CD4-positive, alpha-beta T cell treated with Interferon gamma for 1 hour (primary cell): Measurements from ENCODE around the gene USP53.
"Not testable (repeated sequence)": the region's sequence is repeated elsewhere in the genome, so short reads cannot be mapped to it uniquely, and the experiment has no call there.

Source experiments
- DNase-seq: peaks from one replicate; pipeline ENCODE4 v3.0.0-alpha.2; 2020

The USP53 gene

GRCh38 chr4:119321921-119322687, 109.6 kb downstream of the USP53 start, which contains the start of gene FABP2:
Gene FABP2, minus strand, starts transcription at chr4:119322138. Its CDS starts 36 bp downstream, at chr4:119322102.
- DNase-seq, result no peak

DNA sequence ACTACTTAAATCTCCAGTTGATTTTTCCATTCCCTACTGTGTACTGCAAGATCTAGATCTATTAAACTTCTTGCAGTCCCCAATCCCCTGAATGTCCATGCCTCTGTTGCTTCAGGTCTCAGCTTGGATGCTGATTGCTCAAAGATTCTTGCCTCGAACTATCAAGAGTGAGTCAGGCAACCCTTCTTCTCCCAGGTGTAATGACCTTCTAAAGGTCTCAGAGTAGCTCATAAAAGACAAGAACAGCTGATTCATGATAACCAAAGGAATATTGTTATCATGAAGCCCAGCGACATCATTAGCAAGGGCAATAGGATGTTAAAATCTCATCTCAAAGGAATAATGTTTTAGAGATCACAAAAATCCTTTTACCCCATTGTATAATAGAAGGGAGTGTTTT, 116.2 kb downstream of the USP53 start:
- no peak for DNase-seq

GRCh38 chr4:119329835-119330620, 117.5 kb downstream of the USP53 start:
- DNase-seq, result no peak

- not testable (repeated sequence) for DNase-seq
Measured at GRCh38 chr4:119336332-119336979, 123.9 kb downstream of the USP53 start.

DNA sequence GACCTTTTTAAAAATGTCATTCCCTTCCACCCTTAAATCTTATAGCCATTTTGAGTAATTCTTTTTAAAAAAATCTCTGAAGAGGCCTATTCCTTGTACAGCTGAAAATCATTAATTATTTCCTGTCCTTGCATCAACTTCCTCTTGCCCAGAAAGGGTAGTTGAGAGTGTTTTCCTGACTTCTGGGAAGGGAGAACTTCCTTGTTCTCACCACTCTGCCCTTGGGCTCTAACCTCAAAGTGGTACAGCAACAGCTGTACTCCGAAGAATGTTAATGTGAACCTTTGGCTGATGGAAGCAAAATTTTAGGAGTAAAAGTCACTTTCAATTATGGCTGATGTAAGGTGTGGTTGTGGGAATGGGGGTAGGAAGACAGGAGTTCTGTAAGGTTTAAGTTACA, 124.5 kb downstream of the USP53 start:
- no peak for DNase-seq

DNA sequence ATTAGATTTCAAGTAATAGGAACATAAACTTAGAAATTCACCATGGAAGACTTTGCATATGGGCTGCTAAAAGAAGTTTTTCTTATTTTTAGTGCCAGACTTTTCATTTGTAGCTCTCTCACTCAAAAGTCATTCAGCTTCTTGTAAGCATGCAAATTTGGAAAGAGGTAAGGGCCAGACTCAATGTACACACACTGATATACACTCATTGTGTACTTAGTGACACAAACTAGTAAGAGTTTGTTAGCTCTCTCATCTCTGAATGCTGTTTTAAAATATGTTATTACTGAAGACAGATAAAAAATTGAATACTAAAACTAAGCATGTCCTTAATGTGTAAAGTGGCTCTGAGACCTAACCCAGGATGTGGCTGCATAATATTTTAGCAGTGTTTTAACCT, 127.4 kb downstream of the USP53 start:
- DNase-seq, result not testable (repeated sequence)

DNA sequence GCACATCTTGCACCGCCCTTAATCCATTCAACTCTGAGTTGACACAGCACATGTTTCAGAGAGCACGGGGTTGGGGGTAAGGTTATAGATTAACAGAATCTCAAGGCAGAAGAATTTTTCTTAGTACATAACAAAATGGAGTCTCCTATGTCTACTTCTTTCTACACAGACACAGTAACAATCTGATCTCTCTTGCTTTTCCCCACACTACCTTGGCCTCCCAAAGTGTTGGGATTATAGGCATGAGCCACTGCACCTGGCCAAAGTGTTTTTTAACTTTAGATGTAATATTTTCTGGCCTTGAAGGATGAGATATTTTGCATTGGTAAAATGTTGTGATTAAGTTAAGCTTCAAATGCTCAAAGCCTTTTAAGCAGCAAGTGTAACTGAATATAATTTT, 130.8 kb downstream of the USP53 start:
- not testable (repeated sequence) for DNase-seq
